ENCODE results near the gene KSR1. TPM values are rescaled to one million over a fixed set of nuclear protein-coding genes. Genes with fewer than 3 reads are reported as not detected.

Gene KSR1
- total and polyA plus RNA-seq, 2 of the 8 experiments (the other 6 are each of a cell fraction or from before 2014, with no cell fraction given): 14.1 to 34.7 TPM

DNA sequence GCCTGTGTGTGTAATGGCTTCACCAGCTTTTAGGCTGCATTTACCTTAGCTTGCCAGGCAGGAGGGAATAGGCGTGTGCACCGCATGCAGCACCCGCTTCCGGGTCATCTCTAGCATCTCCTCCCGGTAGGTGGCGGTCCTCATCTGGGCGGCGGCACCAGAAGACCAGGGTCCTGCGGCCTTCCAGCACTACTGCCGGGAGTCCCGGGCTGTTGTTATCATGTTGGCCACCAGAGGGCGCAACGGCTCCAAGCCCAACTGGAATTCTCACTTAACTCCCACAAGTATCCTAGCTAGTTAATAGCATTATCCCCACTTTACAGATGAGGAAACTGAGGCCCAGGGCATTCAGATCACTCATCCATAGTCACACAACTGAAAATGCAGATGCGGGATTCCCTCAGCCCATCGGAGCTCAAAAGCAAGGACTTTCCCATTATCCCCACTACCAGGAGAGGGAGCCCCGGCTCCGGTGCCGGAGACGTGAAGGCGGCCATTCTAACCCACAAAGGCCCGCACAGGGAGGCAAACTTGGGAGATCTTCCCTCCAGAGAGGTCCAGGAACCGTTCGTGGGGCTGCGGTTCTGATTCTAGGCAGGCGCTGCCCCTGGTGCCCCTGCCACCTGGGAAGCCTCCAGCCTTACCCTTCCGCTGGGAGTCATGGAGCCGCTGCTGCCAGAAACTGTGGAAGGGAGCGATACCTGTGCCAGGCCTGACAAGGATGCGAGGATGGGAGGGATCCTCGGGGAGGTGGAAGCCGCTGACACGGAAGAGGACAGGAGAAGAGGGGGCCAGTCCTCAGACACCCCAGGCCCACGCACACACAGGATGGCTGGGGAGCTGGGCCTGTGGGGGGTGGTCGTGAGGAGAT is 198.6 kb downstream of the KSR1 start (continued):
- TF ChIP-seq, protein P1, sequence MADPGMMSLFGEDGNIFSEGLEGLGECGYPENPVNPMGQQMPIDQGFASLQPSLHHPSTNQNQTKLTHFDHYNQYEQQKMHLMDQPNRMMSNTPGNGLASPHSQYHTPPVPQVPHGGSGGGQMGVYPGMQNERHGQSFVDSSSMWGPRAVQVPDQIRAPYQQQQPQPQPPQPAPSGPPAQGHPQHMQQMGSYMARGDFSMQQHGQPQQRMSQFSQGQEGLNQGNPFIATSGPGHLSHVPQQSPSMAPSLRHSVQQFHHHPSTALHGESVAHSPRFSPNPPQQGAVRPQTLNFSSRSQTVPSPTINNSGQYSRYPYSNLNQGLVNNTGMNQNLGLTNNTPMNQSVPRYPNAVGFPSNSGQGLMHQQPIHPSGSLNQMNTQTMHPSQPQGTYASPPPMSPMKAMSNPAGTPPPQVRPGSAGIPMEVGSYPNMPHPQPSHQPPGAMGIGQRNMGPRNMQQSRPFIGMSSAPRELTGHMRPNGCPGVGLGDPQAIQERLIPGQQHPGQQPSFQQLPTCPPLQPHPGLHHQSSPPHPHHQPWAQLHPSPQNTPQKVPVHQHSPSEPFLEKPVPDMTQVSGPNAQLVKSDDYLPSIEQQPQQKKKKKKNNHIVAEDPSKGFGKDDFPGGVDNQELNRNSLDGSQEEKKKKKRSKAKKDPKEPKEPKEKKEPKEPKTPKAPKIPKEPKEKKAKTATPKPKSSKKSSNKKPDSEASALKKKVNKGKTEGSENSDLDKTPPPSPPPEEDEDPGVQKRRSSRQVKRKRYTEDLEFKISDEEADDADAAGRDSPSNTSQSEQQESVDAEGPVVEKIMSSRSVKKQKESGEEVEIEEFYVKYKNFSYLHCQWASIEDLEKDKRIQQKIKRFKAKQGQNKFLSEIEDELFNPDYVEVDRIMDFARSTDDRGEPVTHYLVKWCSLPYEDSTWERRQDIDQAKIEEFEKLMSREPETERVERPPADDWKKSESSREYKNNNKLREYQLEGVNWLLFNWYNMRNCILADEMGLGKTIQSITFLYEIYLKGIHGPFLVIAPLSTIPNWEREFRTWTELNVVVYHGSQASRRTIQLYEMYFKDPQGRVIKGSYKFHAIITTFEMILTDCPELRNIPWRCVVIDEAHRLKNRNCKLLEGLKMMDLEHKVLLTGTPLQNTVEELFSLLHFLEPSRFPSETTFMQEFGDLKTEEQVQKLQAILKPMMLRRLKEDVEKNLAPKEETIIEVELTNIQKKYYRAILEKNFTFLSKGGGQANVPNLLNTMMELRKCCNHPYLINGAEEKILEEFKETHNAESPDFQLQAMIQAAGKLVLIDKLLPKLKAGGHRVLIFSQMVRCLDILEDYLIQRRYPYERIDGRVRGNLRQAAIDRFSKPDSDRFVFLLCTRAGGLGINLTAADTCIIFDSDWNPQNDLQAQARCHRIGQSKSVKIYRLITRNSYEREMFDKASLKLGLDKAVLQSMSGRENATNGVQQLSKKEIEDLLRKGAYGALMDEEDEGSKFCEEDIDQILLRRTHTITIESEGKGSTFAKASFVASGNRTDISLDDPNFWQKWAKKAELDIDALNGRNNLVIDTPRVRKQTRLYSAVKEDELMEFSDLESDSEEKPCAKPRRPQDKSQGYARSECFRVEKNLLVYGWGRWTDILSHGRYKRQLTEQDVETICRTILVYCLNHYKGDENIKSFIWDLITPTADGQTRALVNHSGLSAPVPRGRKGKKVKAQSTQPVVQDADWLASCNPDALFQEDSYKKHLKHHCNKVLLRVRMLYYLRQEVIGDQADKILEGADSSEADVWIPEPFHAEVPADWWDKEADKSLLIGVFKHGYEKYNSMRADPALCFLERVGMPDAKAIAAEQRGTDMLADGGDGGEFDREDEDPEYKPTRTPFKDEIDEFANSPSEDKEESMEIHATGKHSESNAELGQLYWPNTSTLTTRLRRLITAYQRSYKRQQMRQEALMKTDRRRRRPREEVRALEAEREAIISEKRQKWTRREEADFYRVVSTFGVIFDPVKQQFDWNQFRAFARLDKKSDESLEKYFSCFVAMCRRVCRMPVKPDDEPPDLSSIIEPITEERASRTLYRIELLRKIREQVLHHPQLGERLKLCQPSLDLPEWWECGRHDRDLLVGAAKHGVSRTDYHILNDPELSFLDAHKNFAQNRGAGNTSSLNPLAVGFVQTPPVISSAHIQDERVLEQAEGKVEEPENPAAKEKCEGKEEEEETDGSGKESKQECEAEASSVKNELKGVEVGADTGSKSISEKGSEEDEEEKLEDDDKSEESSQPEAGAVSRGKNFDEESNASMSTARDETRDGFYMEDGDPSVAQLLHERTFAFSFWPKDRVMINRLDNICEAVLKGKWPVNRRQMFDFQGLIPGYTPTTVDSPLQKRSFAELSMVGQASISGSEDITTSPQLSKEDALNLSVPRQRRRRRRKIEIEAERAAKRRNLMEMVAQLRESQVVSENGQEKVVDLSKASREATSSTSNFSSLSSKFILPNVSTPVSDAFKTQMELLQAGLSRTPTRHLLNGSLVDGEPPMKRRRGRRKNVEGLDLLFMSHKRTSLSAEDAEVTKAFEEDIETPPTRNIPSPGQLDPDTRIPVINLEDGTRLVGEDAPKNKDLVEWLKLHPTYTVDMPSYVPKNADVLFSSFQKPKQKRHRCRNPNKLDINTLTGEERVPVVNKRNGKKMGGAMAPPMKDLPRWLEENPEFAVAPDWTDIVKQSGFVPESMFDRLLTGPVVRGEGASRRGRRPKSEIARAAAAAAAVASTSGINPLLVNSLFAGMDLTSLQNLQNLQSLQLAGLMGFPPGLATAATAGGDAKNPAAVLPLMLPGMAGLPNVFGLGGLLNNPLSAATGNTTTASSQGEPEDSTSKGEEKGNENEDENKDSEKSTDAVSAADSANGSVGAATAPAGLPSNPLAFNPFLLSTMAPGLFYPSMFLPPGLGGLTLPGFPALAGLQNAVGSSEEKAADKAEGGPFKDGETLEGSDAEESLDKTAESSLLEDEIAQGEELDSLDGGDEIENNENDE (IDR thresholded peaks at IDR 0.05; ENCODE audit: insufficient replicate concordance, low read length): no peak
- TF ChIP-seq CHD1 (IDR thresholded peaks at IDR 0.05; ENCODE audit: low read depth, low read length): no peak
- TF ChIP-seq TAF7 (optimal IDR thresholded peaks at IDR 0.05; ENCODE audit: borderline replicate concordance, low read depth, low read length): no peak
- peak; percentile 57 to 62 for TF ChIP-seq RAD21 (IDR thresholded peaks at IDR 0.05 in 1 of 2, conservative IDR thresholded peaks at IDR 0.05 in 1 of 2; ENCODE audit: low read depth in 2 of 2, low read length in 2 of 2)
- TF ChIP-seq HDAC2 (IDR thresholded peaks at IDR 0.05; ENCODE audit: borderline replicate concordance in 1 of 2, low read depth in 2 of 2, low read length in 2 of 2): peak in 1 of 2 experiments; percentile 73; a peak in 1 of 4 replicates
- TF ChIP-seq, protein P2, sequence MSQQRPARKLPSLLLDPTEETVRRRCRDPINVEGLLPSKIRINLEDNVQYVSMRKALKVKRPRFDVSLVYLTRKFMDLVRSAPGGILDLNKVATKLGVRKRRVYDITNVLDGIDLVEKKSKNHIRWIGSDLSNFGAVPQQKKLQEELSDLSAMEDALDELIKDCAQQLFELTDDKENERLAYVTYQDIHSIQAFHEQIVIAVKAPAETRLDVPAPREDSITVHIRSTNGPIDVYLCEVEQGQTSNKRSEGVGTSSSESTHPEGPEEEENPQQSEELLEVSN (IDR thresholded peaks at IDR 0.05): 0 out of 2 replicates have a peak, but pooled peaks have one; percentile 27
- peak; percentile 44; the same call in 1 of the 2 replicates for TF ChIP-seq TBP (IDR thresholded peaks at IDR 0.05; ENCODE audit: low read depth, low read length)
- TF ChIP-seq TEAD4 (IDR thresholded peaks at IDR 0.05; ENCODE audit: low read depth, low read length): no peak

Measured in H1 (cell line).